ENCODE results near the gene PPARD. TPM values are rescaled to one million over a fixed set of nuclear protein-coding genes. Genes with fewer than 3 reads are reported as not detected.

The PPARD gene
- total RNA-seq, 2 experiments from 2014 or later: 6.1 to 11.9 TPM

DNA sequence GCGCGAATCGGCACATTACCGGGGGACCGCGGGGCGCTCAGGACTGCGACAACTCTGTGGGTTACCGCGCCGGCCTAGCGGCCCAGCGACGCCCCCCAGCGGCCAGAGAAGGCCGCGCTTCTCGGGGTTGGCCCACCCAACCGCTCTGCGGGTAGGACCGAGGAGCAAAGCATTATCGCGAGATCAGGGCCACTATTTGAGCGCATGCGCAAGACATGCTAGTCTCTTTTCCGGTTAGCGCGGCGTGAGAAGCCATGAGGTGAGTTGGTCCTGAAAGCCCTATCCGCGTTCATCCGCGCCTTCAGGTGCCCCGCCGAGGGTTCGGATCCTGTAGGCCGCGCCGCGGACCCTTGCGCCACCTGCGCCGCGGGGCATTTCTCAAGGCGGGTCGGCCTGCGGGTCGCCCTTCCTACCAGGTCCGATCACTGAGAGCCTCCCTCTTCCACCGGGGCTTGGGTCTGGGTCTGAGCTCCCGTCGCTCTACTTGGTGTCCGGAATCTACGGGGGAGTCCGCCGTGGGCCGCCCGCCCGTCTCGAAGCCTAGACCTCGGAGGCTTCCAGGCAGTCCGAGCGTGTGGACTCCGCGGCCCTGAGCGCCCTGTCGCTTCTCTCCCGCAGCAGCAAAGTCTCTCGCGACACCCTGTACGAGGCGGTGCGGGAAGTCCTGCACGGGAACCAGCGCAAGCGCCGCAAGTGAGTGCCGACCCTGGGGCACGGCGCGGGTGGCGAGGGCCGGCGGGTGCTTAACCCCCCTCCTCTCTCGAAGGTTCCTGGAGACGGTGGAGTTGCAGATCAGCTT, 126.0 kb downstream of the PPARD start, which contains the start of gene RPL10A:
RPL10A (plus strand) TSS at position 221 of the 799 bp plus-strand sequence; CDS start at position 255, 34 bp downstream.
- Histone ChIP-seq H2AFZ (ENCODE audit: low read length) (peak within 1 kb of the TSS; percentile 84), H3K27ac (ENCODE audit: low read depth, low read length, poor library complexity, severe bottlenecking) (peak within 1 kb of the TSS; percentile 83), H3K4me2 (ENCODE audit: low read length) (peak within 1 kb of the TSS; percentile 99), H4K20me1 (ENCODE audit: insufficient read depth, low read length) (peaks cover 25% of the 10 kb centered on the region), H3K36me3 (ENCODE audit: insufficient read depth, low read length) (peaks cover 89% of the 10 kb centered on the region), H3K9me3 (ENCODE audit: low read length) (no peaks in the 10 kb centered on the region), H3K4me1 (ENCODE audit: insufficient read depth, low read length, poor library complexity, severe bottlenecking) (peaks cover 38% of the 10 kb centered on the region), H3K79me2 (ENCODE audit: insufficient read depth, low read depth, low read length) (peaks cover 32% of the 10 kb centered on the region), H3K4me3 (ENCODE audit: low read depth, low read length, poor library complexity, severe bottlenecking) (peak within 1 kb of the TSS; percentile 91), H3K9me2 (ENCODE audit: insufficient read depth, low read length) (no peaks in the 10 kb centered on the region)
- intact Hi-C loops (cut with micrococcal nuclease; ENCODE audit: unreplicated experiment): loop anchor here (1.0 kb wide), 2 partner anchors 126 to 171 kb away; partner anchors contain the start of genes DEF6 and PPARD
- peak; percentile 98 for DNase-seq (ENCODE audit: low spot score)
- BruUV-seq (replicated peaks): TSS peak; percentile 74
- TF ChIP-seq EZH2phosphoT487 (IDR thresholded peaks at IDR 0.05; ENCODE audit: borderline replicate concordance, low read depth, low read length): no peak
- TF ChIP-seq, protein P1, sequence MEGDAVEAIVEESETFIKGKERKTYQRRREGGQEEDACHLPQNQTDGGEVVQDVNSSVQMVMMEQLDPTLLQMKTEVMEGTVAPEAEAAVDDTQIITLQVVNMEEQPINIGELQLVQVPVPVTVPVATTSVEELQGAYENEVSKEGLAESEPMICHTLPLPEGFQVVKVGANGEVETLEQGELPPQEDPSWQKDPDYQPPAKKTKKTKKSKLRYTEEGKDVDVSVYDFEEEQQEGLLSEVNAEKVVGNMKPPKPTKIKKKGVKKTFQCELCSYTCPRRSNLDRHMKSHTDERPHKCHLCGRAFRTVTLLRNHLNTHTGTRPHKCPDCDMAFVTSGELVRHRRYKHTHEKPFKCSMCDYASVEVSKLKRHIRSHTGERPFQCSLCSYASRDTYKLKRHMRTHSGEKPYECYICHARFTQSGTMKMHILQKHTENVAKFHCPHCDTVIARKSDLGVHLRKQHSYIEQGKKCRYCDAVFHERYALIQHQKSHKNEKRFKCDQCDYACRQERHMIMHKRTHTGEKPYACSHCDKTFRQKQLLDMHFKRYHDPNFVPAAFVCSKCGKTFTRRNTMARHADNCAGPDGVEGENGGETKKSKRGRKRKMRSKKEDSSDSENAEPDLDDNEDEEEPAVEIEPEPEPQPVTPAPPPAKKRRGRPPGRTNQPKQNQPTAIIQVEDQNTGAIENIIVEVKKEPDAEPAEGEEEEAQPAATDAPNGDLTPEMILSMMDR (conservative IDR thresholded peaks at IDR 0.05; ENCODE audit: low read length): peak; percentile 95
- ChIA-PET CTCF (ENCODE audit: unreplicated experiment) (interaction anchor here (0.7 kb wide), 1 partner anchor 14 kb away, joined by 3 read pairs; no protein-coding TSS in a partner anchor), POLR2A (interaction anchor here (0.5 to 2.1 kb wide), 6 partner anchors 12 to 488 kb away, joined by 3 to 11 read pairs (median 4); partner anchors contain the start of gene FANCE)

DNA sequence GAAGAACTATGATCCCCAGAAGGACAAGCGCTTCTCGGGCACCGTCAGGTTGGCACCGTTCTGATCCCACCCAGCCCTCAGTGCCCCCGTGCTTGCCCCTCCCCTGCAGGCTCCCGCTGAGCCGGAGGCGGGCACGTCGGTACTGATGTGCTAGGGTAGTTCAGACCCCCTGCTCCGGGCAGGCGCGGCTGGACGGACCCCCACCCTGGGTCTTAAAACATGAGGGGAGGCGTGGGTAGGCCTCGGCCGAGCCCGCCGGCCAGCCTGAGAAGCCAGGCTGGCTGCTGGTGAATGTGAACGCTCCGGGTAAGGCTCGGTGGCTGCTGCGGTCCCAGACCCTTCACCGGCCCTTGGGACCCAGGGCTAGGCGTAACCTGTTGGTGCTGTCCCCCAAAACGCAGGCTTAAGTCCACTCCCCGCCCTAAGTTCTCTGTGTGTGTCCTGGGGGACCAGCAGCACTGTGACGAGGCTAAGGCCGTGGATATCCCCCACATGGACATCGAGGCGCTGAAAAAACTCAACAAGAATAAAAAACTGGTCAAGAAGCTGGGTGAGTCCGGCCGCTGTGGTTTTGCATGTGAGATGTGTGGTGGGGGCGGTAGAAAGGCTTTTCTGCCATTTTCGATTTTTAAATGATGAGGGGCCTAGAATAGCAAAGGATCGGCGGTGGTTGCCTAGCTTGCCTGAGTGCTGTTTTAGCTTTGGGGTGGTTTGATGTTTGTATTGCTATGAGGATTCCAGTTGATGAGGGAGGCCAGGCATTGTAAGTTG, 126.8 kb downstream of the PPARD start:
- Histone ChIP-seq H3K79me2 (ENCODE audit: insufficient read depth, low read depth, low read length) (peaks cover 32% of the 10 kb centered on the region), H3K27ac (ENCODE audit: low read depth, low read length, poor library complexity, severe bottlenecking) (peak overlapping the region; percentile 83), H3K4me3 (ENCODE audit: low read depth, low read length, poor library complexity, severe bottlenecking) (peak overlapping the region; percentile 91), H3K9me2 (ENCODE audit: insufficient read depth, low read length) (no peaks in the 10 kb centered on the region), H4K20me1 (ENCODE audit: insufficient read depth, low read length) (peaks cover 25% of the 10 kb centered on the region), H3K4me1 (ENCODE audit: insufficient read depth, low read length, poor library complexity, severe bottlenecking) (peaks cover 38% of the 10 kb centered on the region), H3K36me3 (ENCODE audit: insufficient read depth, low read length) (peaks cover 86% of the 10 kb centered on the region), H3K4me2 (ENCODE audit: low read length) (peak overlapping the region; percentile 99), H3K9me3 (ENCODE audit: low read length) (no peaks in the 10 kb centered on the region), H2AFZ (ENCODE audit: low read length) (no peak overlapping the region)
- BruUV-seq (replicated peaks): no TSS peak
- no peak for TF ChIP-seq EZH2phosphoT487 (IDR thresholded peaks at IDR 0.05; ENCODE audit: borderline replicate concordance, low read depth, low read length)
- TF ChIP-seq, protein P1 (conservative IDR thresholded peaks at IDR 0.05; ENCODE audit: low read length): no peak
- intact Hi-C loops (cut with micrococcal nuclease; ENCODE audit: unreplicated experiment): loop anchor here (1.0 kb wide), 2 partner anchors 127 to 172 kb away; partner anchors contain the start of genes DEF6 and PPARD
- ChIA-PET CTCF (ENCODE audit: unreplicated experiment) (interaction anchor here (0.6 kb wide), 1 partner anchor 451 kb away, joined by 3 read pairs; no protein-coding TSS in a partner anchor), POLR2A (interaction anchor here (0.5 to 2.1 kb wide), 4 partner anchors 11 to 242 kb away, joined by 3 to 11 read pairs (median 4); partner anchors contain the start of gene FANCE)
- peak; percentile 28 for DNase-seq (ENCODE audit: low spot score)

Data from OCI-LY7 (cell line).